Measurements from ENCODE around the gene NOTUM. TPM values are rescaled to one million over a fixed set of nuclear protein-coding genes. Genes with fewer than 3 reads are reported as not detected.

NOTUM gene
- total and polyA plus RNA-seq, 2 of the 4 experiments (the other 2 are of a cell fraction): 0.05 TPM; not detected in 1

GRCh38 chr17:81928544-81929252, 32.3 kb downstream of the NOTUM start (continued):
- no peak for TF ChIP-seq MXI1 (IDR thresholded peaks at IDR 0.05; ENCODE audit: borderline replicate concordance, low read depth, low read length)
- no peak for TF ChIP-seq RAD21 (IDR thresholded peaks at IDR 0.05; ENCODE audit: low read length)

GRCh38 chr17:81927653-81928543, 33.1 kb downstream of the NOTUM start, which contains the start of gene MAFG:
TSS of gene MAFG (minus strand) at chr17:81927735. CDS start at chr17:81923185, 4,550 bp downstream.
- peak within 1 kb of the TSS; percentile 1; the same call in 1 of the 2 replicates for H2BK120ac ChIP-seq (ENCODE audit: low read depth, low read length)
- ATAC-seq (ENCODE audit: low read depth) (peak; percentile 50), DNase-seq (peak; percentile 90)
- H3K27ac ChIP-seq (ENCODE audit: insufficient read depth, low read length): peak within 1 kb of the TSS; percentile 79
- no peak within 1 kb of the TSS; the same call in 2 of the 3 replicates for H2BK15ac ChIP-seq (ENCODE audit: low read depth, low read length)
- H3K18ac ChIP-seq (ENCODE audit: low read depth, low read length): no peak within 1 kb of the TSS; the same call in 1 of the 2 replicates
- H3K9me1 ChIP-seq (ENCODE audit: insufficient read depth, low read length): peaks cover 17% of the 10 kb centered on the region
- H2AK9ac ChIP-seq (replicated peaks; ENCODE audit: low read depth, low read length, poor library complexity): peak within 1 kb of the TSS; percentile 99
- ChIA-PET CTCF (interaction anchor here (0.9 to 1.3 kb wide), 2 partner anchors 32 to 92 kb away, joined by 3 read pairs; no protein-coding TSS in a partner anchor), POLR2A (ENCODE audit: unreplicated experiment) (no interaction called here)
- peak within 1 kb of the TSS; percentile 44 for H4K5ac ChIP-seq (ENCODE audit: low read depth, low read length)
- peak within 1 kb of the TSS; percentile 78 for H3K4me2 ChIP-seq (ENCODE audit: low read depth, low read length)
- H3K4me1 ChIP-seq (ENCODE audit: control insufficient read depth, insufficient read depth, low read length): peaks cover 26% of the 10 kb centered on the region
- H3K14ac ChIP-seq (replicated peaks; ENCODE audit: low read depth, low read length): peak within 1 kb of the TSS; percentile 65
- H2BK20ac ChIP-seq (ENCODE audit: low read depth, low read length): no peak within 1 kb of the TSS
- no peaks in the 10 kb centered on the region for H3K9me3 ChIP-seq (ENCODE audit: control insufficient read depth, insufficient read depth, low read length)
- peak within 1 kb of the TSS; percentile 76 to 77; a peak in 3 of 4 replicates for H4K8ac ChIP-seq (ENCODE audit: low read depth in 2 of 2, low read length in 2 of 2)
- peak within 1 kb of the TSS; percentile 77 for H3K4ac ChIP-seq (ENCODE audit: low read depth, low read length)
- WGBS, 2 experiments (ENCODE audit: extremely low coverage in 2 of 2, insufficient read length in 1 of 2): 1% methylated on average over 63 of the region's 98 CpGs; no CpG with 5 or more reads in 1 of the 2 experiments
- peak within 1 kb of the TSS; percentile 72 for H3K23ac ChIP-seq (ENCODE audit: low read depth, low read length)
- H4K20me1 ChIP-seq (ENCODE audit: insufficient read depth, low read length): peaks cover 44% of the 10 kb centered on the region
- no peaks in the 10 kb centered on the region for H3K27me3 ChIP-seq (ENCODE audit: control insufficient read depth, insufficient read depth, low read length)
- peak within 1 kb of the TSS; percentile 79 for H2AK5ac ChIP-seq (ENCODE audit: low read depth, low read length)
- H2BK5ac ChIP-seq (ENCODE audit: low read depth, low read length, poor library complexity, severe bottlenecking): peak within 1 kb of the TSS; percentile 71
- in situ Hi-C loops (cut with MboI; ENCODE audit: low sequenced_read_pairs): no loop called here
- intact Hi-C loops (cut with micrococcal nuclease): no loop called here
- H3K56ac ChIP-seq (ENCODE audit: extremely low read depth, insufficient read depth, low read length): peak within 1 kb of the TSS; percentile 41
- peak within 1 kb of the TSS; percentile 62 for H3K9ac ChIP-seq (ENCODE audit: low read depth, low read length)
- BruUV-seq (replicated peaks): no TSS peak
- H2AFZ ChIP-seq (replicated peaks; ENCODE audit: low read length, poor library complexity): peak within 1 kb of the TSS; percentile 92
- H4K91ac ChIP-seq (ENCODE audit: insufficient read depth, low read depth, low read length): peak within 1 kb of the TSS; percentile 66
- peaks cover 4% of the 10 kb centered on the region; the same call in 1 of the 2 replicates for H3K36me3 ChIP-seq (ENCODE audit: control insufficient read depth, insufficient read depth, low read length)
- peak within 1 kb of the TSS; percentile 65 for H3K4me3 ChIP-seq (ENCODE audit: insufficient read depth, low read depth, low read length)
- peaks cover 17 to 48% of the 10 kb centered on the region in 2 experiments; a peak in 3 of 4 replicates for H3K79me1 ChIP-seq (ENCODE audit: low read depth in 1 of 2, low read length in 2 of 2)
- dilution Hi-C loops (cut with HindIII; ENCODE audit: low sequenced_read_pairs, unreplicated experiment): no loop called here
- TF ChIP-seq CEBPB (IDR thresholded peaks at IDR 0.05; ENCODE audit: low read depth, low read length): peak; percentile 28; the same call in 1 of the 2 replicates
- TF ChIP-seq CTCF (conservative IDR thresholded peaks at IDR 0.05; ENCODE audit: low read depth, low read length): peak; percentile 45
- TF ChIP-seq USF2 (IDR thresholded peaks at IDR 0.05; ENCODE audit: low read depth, low read length): peak; percentile 99
- TF ChIP-seq ELK1 (IDR thresholded peaks at IDR 0.05; ENCODE audit: borderline replicate concordance, low read depth, low read length): no peak
- no peak for TF ChIP-seq CHD1 (IDR thresholded peaks at IDR 0.05; ENCODE audit: low read depth, low read length)
- TF ChIP-seq NFE2L2 (IDR thresholded peaks at IDR 0.05; ENCODE audit: low read depth, low read length): no peak
- TF ChIP-seq SMC3 (IDR thresholded peaks at IDR 0.05; ENCODE audit: low read depth, low read length): no peak
